GM12878 (cell line): ENCODE data around the gene ITK. TPM values are rescaled to one million over a fixed set of nuclear protein-coding genes. Genes with fewer than 3 reads are reported as not detected.

Experiments used
- ATAC-seq: fragments of 200-7000 bp; cut with Tn5 transposase; 3 replicates; pipeline ENCODE4 v1.9.1; 2020; ENCODE audit warnings: mild to moderate bottlenecking, moderate library complexity
- BruUV-seq: library from RNA; stranded (reverse); fragments of 400-500 nt; replicated peaks from 2 replicates; lab custom pipeline; 2021; lab: Mats Ljungman, UMichigan
- CTCF ChIA-PET: fragments of 300-600 bp; sonication (Branson Sonifier 250); formaldehyde crosslinking; extraction: SDS; loops from one replicate; lab custom pipeline; 2021; ENCODE audit warnings: inconsistent platforms; lab: Yijun Ruan, JAX
- POLR2A ChIA-PET: fragments of 350-600 bp; formaldehyde crosslinking; extraction: SDS; loops from one replicate; lab custom pipeline; 2021; ENCODE audit warnings: inconsistent platforms; lab: Charles Lee
- RAD21 ChIA-PET: fragments of 300-600 bp; sonication (Branson Sonifier 250); formaldehyde crosslinking; loops from one replicate; lab custom pipeline; 2023; ENCODE audit warnings: antibody characterized with exemption; ENCODE audit not compliant: unreplicated experiment; lab: Charles Lee
- SMC1A ChIA-PET: fragments of 300-600 bp; sonication (Branson Sonifier 250); formaldehyde crosslinking; loops from one replicate; lab custom pipeline; 2023; ENCODE audit not compliant: unreplicated experiment, uncharacterized antibody; lab: Charles Lee
- DNase-seq: peaks from one replicate; pipeline ENCODE4 v3.0.0-alpha.2; 2011; ENCODE audit warnings: low read depth, low spot score
- FAIRE-seq: peaks from 3 replicates; lab custom pipeline; 2011; peaks lifted over from hg19 to GRCh38; lab: Jason Lieb, UNC
- H2AFZ ChIP-seq: 2 replicates; pipeline ENCODE4 v1.6.0; 2011; ENCODE audit warnings: low read depth, low read length, control low read depth; ENCODE audit not compliant: control insufficient read depth
- H3K27ac ChIP-seq: 2 replicates; pipeline ENCODE4 v1.5.1; 2011; ENCODE audit warnings: control low read depth; ENCODE audit not compliant: control insufficient read depth, insufficient read depth
- H3K27me3 ChIP-seq, 2 experiments: replicated peaks in 1 of 2; 2 replicates each; pipeline versions ENCODE4 v1.6.0 to v1.6.1; 2011; ENCODE audit warnings: low read length in 1 of 2; ENCODE audit not compliant: control insufficient read depth in 2 of 2, insufficient read depth in 2 of 2
- H3K36me3 ChIP-seq, 2 experiments: 2 replicates each; pipeline ENCODE4 v1.5.1; 2011; ENCODE audit warnings: low read length in 1 of 2; ENCODE audit not compliant: control insufficient read depth in 2 of 2, insufficient read depth in 2 of 2
- H3K4me1 ChIP-seq: 2 replicates; pipeline ENCODE4 v1.6.1; 2011; ENCODE audit warnings: mild to moderate bottlenecking, low read length, moderate library complexity, mixed read lengths; ENCODE audit not compliant: control insufficient read depth, insufficient read depth
- H3K4me2 ChIP-seq: 2 replicates; pipeline ENCODE4 v1.6.0; 2011; ENCODE audit warnings: control low read depth; ENCODE audit not compliant: control insufficient read depth, insufficient read depth
- H3K4me3 ChIP-seq: fragments of 200-600 bp; sonication (generic); 2 replicates; pipeline ENCODE4 v1.5.1; 2016
- H3K79me2 ChIP-seq: 2 replicates; pipeline ENCODE4 v1.6.0; 2011; ENCODE audit warnings: low read length; ENCODE audit not compliant: control insufficient read depth, insufficient read depth
- H3K9ac ChIP-seq: 2 replicates; pipeline ENCODE4 v1.8.0; 2011; ENCODE audit warnings: low read length, control low read depth, mixed read lengths; ENCODE audit not compliant: control insufficient read depth, insufficient read depth
- H3K9me3 ChIP-seq: replicated peaks from 3 replicates; pipeline ENCODE4 v1.5.1; 2011; ENCODE audit warnings: mild to moderate bottlenecking, low read length; ENCODE audit not compliant: control insufficient read depth, insufficient read depth
- H4K20me1 ChIP-seq: 2 replicates; pipeline ENCODE4 v1.6.0; 2011; ENCODE audit not compliant: control insufficient read depth, insufficient read depth
- CHD1 ChIP-seq: IDR thresholded peaks from 2 replicates; pipeline ENCODE4 v1.6.1; 2012; ENCODE audit warnings: low read depth, low read length, improper control_type of control experiment
- ETV6 ChIP-seq, 2 experiments: fragments of 450-650 bp in 1 of 2; IDR thresholded peaks in 1 of 2; conservative IDR thresholded peaks in 1 of 2; 2 replicates each; pipeline ENCODE4 v1.6.1; 2014; ENCODE audit warnings: antibody characterized with exemption in 1 of 2, borderline replicate concordance in 1 of 2, low read depth in 1 of 2, mild to moderate bottlenecking in 1 of 2, moderate library complexity in 1 of 2
- IKZF1 ChIP-seq: fragments of 450-650 bp; conservative IDR thresholded peaks from 2 replicates; pipeline ENCODE4 v1.6.1; 2017; ENCODE audit warnings: antibody characterized with exemption, mild to moderate bottlenecking
- IKZF2 ChIP-seq, 2 experiments: fragments of 450-650 bp; IDR thresholded peaks; 2 replicates each; pipeline ENCODE4 v1.6.1; 2017; ENCODE audit warnings: mild to moderate bottlenecking in 2 of 2, moderate library complexity in 2 of 2
- JUNB ChIP-seq: IDR thresholded peaks from 2 replicates; pipeline ENCODE4 v1.6.1; 2016; ENCODE audit warnings: antibody characterized with exemption, mild to moderate bottlenecking
- PBX3 ChIP-seq: IDR thresholded peaks from 2 replicates; pipeline ENCODE4 v1.6.1; 2011; ENCODE audit warnings: mild to moderate bottlenecking, low read depth, low read length, moderate library complexity; ENCODE audit not compliant: insufficient replicate concordance
- POLR2AphosphoS5 ChIP-seq: IDR thresholded peaks from 2 replicates; pipeline ENCODE4 v1.6.1; 2011; ENCODE audit warnings: mild to moderate bottlenecking, low read length, inconsistent platforms
- RUNX3 ChIP-seq: IDR thresholded peaks from 2 replicates; pipeline ENCODE4 v1.6.1; 2012; ENCODE audit warnings: low read length, inconsistent platforms
- SPI1 ChIP-seq: IDR thresholded peaks from 2 replicates; pipeline ENCODE4 v1.6.1; 2011; ENCODE audit warnings: low read depth, mild to moderate bottlenecking, low read length, moderate library complexity, borderline replicate concordance; ENCODE audit not compliant: insufficient read depth
- TCF12 ChIP-seq: IDR thresholded peaks from 2 replicates; pipeline ENCODE4 v1.6.1; 2011; ENCODE audit warnings: low read depth, mild to moderate bottlenecking, low read length
- ZNF384 ChIP-seq: IDR thresholded peaks from 2 replicates; pipeline ENCODE4 v1.6.1; 2012; ENCODE audit warnings: low read depth, mild to moderate bottlenecking, low read length, improper control_type of control experiment, borderline replicate concordance
- ZZZ3 ChIP-seq: IDR thresholded peaks from 2 replicates; pipeline ENCODE4 v1.6.1; 2011; ENCODE audit warnings: low read depth; ENCODE audit not compliant: control insufficient read depth, insufficient read length
- WGBS: methylation state at CpG from one replicate; pipeline ENCODE4 v1.1.6; 2016; ENCODE audit warnings: low lambda C conversion rate; ENCODE audit not compliant: insufficient replicate concordance, insufficient coverage; ENCODE audit errors: missing lambda C conversion rate; 5-methylcytosine and 5-hydroxymethylcytosine counted together
- in situ Hi-C: fragments of 300-500 bp; cut with MboI; formaldehyde crosslinking; loops from 9 replicates; pipeline ENCODE4 v1.14.3; 2018; ENCODE audit warnings: mixed read lengths
- intact Hi-C: fragments of 100-400 bp; cut with micrococcal nuclease; formaldehyde crosslinking; loops from one replicate; pipeline ENCODE4 v1.14.2; 2022; ENCODE audit not compliant: unreplicated experiment
- polyA plus RNA-seq, 11 experiments: library from polyadenylated mRNA; depleted of rRNA in 4 of 11; unstranded in 6 of 11; stranded (reverse) in 5 of 11; fragments of >200 nt; fragmentation: Nextera tagmentation in 4 of 11; fragmentation: Illumina TruSeq in 1 of 11; extraction: Ambion mirVana in 4 of 11; extraction: Trizol in 1 of 11; gene quantifications; 1 replicate in 1 of 11; 2 replicates in 10 of 11; pipeline versions ENCODE4 v1.2.1 to v1.2.3, GENCODE V29; 2011 to 2016; ENCODE audit warnings: inconsistent platforms in 2 of 11, missing spikeins in 2 of 11, low read depth in 1 of 11
- total RNA-seq, 4 experiments: library from RNA; depleted of rRNA in 3 of 4; stranded (reverse); fragments of >200 nt in 3 of 4; fragmentation: Illumina TruSeq in 1 of 4; extraction: Trizol in 1 of 4; gene quantifications; 2 replicates each; pipeline versions ENCODE4 v1.2.1 to v1.2.3, GENCODE V29; 2013 to 2021

The ITK gene
- total and polyA plus RNA-seq, 10 of the 15 experiments (the other 5 are each of a cell fraction or from before 2014, with no cell fraction given), result 0.05 to 2.4 (median 0.76) TPM

- peak; percentile 30 for ATAC-seq
- H3K4me1 ChIP-seq, result peaks cover 21% of the 10 kb centered on the region
- no peak for FAIRE-seq
- peaks cover 7% of the 10 kb centered on the region; the same call in 1 of the 2 replicates for H4K20me1 ChIP-seq
- H2AFZ ChIP-seq, result no peak overlapping the region
- ChIA-PET SMC1A (interaction anchor here (0.8 to 2.1 kb wide), 3 partner anchors 29 to 187 kb away, joined by 3 to 6 read pairs (median 3); no protein-coding TSS in a partner anchor), RAD21 (interaction anchor here (1.2 to 1.3 kb wide), 2 partner anchors 9 to 29 kb away, joined by 4 read pairs; no protein-coding TSS in a partner anchor), POLR2A (no interaction called here), CTCF (interaction anchor here (0.6 to 3.2 kb wide), 3 partner anchors 9 to 131 kb away, joined by 3 to 21 read pairs (median 19); no protein-coding TSS in a partner anchor)
- intact Hi-C loops, result loop anchor here (10.0 kb wide), 1 partner anchor 1213 kb away; no protein-coding TSS in a partner anchor
- no peak overlapping the region for H3K4me3 ChIP-seq
- no peak overlapping the region for H3K4me2 ChIP-seq
- no TSS peak for BruUV-seq
- H3K36me3 ChIP-seq, result peaks cover 11 to 24% of the 10 kb centered on the region in 2 experiments
- H3K27ac ChIP-seq, result no peak overlapping the region
- no peak overlapping the region for H3K9ac ChIP-seq
- no peaks in the 10 kb centered on the region for H3K27me3 ChIP-seq
- H3K9me3 ChIP-seq, result peaks cover 5% of the 10 kb centered on the region; the same call in 1 of the 3 replicates
- in situ Hi-C loops, result no loop called here
- DNase-seq, result no peak
- no peak for TF ChIP-seq TCF12
- no peak for TF ChIP-seq POLR2AphosphoS5
- H3K79me2 ChIP-seq, result peaks cover 67% of the 10 kb centered on the region
Observed at GRCh38 chr5:157282150-157282549, 101.5 kb downstream of the ITK start.

- DNase-seq (peak; percentile 65), ATAC-seq (peak; percentile 99), FAIRE-seq (peak; percentile 88)
- ChIA-PET SMC1A (interaction anchor here (0.9 to 2.5 kb wide), 13 partner anchors 11 to 141 kb away, joined by 3 to 24 read pairs (median 5); partner anchors contain the start of gene MED7), CTCF (interaction anchor here (1.1 to 3.2 kb wide), 6 partner anchors 10 to 135 kb away, joined by 3 to 21 read pairs (median 6); no protein-coding TSS in a partner anchor), POLR2A (interaction anchor here (0.8 to 5.7 kb wide), 5 partner anchors 10 to 116 kb away, joined by 3 to 41 read pairs (median 7); no protein-coding TSS in a partner anchor), RAD21 (interaction anchor here (0.7 to 2.6 kb wide), 8 partner anchors 10 to 311 kb away, joined by 3 to 36 read pairs (median 4); partner anchors contain the start of gene MED7)
- intact Hi-C loops (loop anchor here (10.0 kb wide), 1 partner anchor 1211 kb away; no protein-coding TSS in a partner anchor), in situ Hi-C loops (no loop called here)
- Histone ChIP-seq H2AFZ (no peak overlapping the region), H3K79me2 (peaks cover 56% of the 10 kb centered on the region), H3K36me3 (peaks cover 11 to 24% of the 10 kb centered on the region in 2 experiments), H3K27me3 (no peaks in the 10 kb centered on the region), H3K4me3 (no peak overlapping the region), H3K4me1 (peaks cover 21% of the 10 kb centered on the region), H3K9ac (no peak overlapping the region), H3K27ac (no peak overlapping the region), H4K20me1 (peaks cover 7% of the 10 kb centered on the region; the same call in 1 of the 2 replicates), H3K4me2 (peak overlapping the region; percentile 31), H3K9me3 (peaks cover 5% of the 10 kb centered on the region; the same call in 1 of the 3 replicates)
- BruUV-seq, result no TSS peak
- 17% methylated on average over 3 of the region's 3 CpGs for WGBS
- no peak for TF ChIP-seq ZZZ3
- TF ChIP-seq RUNX3, result peak; percentile 67
- peak; percentile 43; the same call in 1 of the 2 replicates for TF ChIP-seq SPI1
- TF ChIP-seq PBX3, result no peak
- TF ChIP-seq CHD1, result no peak
- TF ChIP-seq IKZF1, result peak; percentile 46; the same call in 1 of the 2 replicates
- peak in 1 of 2 experiments; percentile 21; a peak in 2 of 4 replicates for TF ChIP-seq IKZF2 (IDR thresholded peaks at IDR 0.05)
- no peak for TF ChIP-seq JUNB
- TF ChIP-seq ZNF384, result peak; percentile 54; the same call in 1 of the 2 replicates
- TF ChIP-seq ETV6 (conservative IDR thresholded peaks at IDR 0.05 in 1 of 2, IDR thresholded peaks at IDR 0.05 in 1 of 2; ENCODE audit: borderline replicate concordance in 1 of 2, low read depth in 1 of 2), result no peak
Observed at GRCh38 chr5:157283434-157283833, 102.8 kb downstream of the ITK start.
